ENCODE results near the gene SPANXN4.

SPANXN4 gene

GRCh38 chrX:143047511-143047910, 21.8 kb downstream of the SPANXN4 start:
- Histone ChIP-seq H2AFZ (ENCODE audit: low read length, unreplicated experiment) (no peak overlapping the region), H3K27ac (ENCODE audit: low read depth, low read length) (no peak overlapping the region), H3K27me3 (ENCODE audit: insufficient read depth, low read length) (no peaks in the 10 kb centered on the region), H3K79me2 (ENCODE audit: control insufficient read depth, insufficient read depth, low read length, unreplicated experiment) (no peaks in the 10 kb centered on the region), H3K36me3 (ENCODE audit: insufficient read depth, low read length) (no peaks in the 10 kb centered on the region), H3K4me1 (ENCODE audit: control insufficient read depth, insufficient read depth, low read length, unreplicated experiment) (no peaks in the 10 kb centered on the region), H3K4me3 (ENCODE audit: low read depth, low read length) (no peak overlapping the region)

- no peaks in the 10 kb centered on the region for H3K79me2 ChIP-seq (ENCODE audit: control insufficient read depth, insufficient read depth, low read length, unreplicated experiment)
- no peak overlapping the region for H3K27ac ChIP-seq (ENCODE audit: low read depth, low read length)
- H3K4me3 ChIP-seq (ENCODE audit: low read depth, low read length) = no peak overlapping the region
- no peaks in the 10 kb centered on the region for H3K4me1 ChIP-seq (ENCODE audit: control insufficient read depth, insufficient read depth, low read length, unreplicated experiment)
- H2AFZ ChIP-seq (ENCODE audit: low read length, unreplicated experiment) = no peak overlapping the region
- H3K27me3 ChIP-seq (ENCODE audit: insufficient read depth, low read length) = no peaks in the 10 kb centered on the region
- no peaks in the 10 kb centered on the region for H3K36me3 ChIP-seq (ENCODE audit: insufficient read depth, low read length)
Measured at GRCh38 chrX:143058120-143058519, 32.4 kb downstream of the SPANXN4 start.

GRCh38 chrX:143081231-143081630, 55.5 kb downstream of the SPANXN4 start:
- Histone ChIP-seq H3K79me2 (ENCODE audit: control insufficient read depth, insufficient read depth, low read length, unreplicated experiment) (no peaks in the 10 kb centered on the region), H3K27me3 (ENCODE audit: insufficient read depth, low read length) (no peaks in the 10 kb centered on the region), H3K4me1 (ENCODE audit: control insufficient read depth, insufficient read depth, low read length, unreplicated experiment) (no peaks in the 10 kb centered on the region), H3K36me3 (ENCODE audit: insufficient read depth, low read length) (no peaks in the 10 kb centered on the region), H3K4me3 (ENCODE audit: low read depth, low read length) (no peak overlapping the region), H3K27ac (ENCODE audit: low read depth, low read length) (no peak overlapping the region), H2AFZ (ENCODE audit: low read length, unreplicated experiment) (no peak overlapping the region)

GRCh38 chrX:143082537-143082936, 56.8 kb downstream of the SPANXN4 start:
- no peaks in the 10 kb centered on the region for H3K27me3 ChIP-seq (ENCODE audit: insufficient read depth, low read length)
- no peak overlapping the region for H3K4me3 ChIP-seq (ENCODE audit: low read depth, low read length)
- no peaks in the 10 kb centered on the region for H3K36me3 ChIP-seq (ENCODE audit: insufficient read depth, low read length)
- no peaks in the 10 kb centered on the region for H3K79me2 ChIP-seq (ENCODE audit: control insufficient read depth, insufficient read depth, low read length, unreplicated experiment)
- no peak overlapping the region for H2AFZ ChIP-seq (ENCODE audit: low read length, unreplicated experiment)
- no peak overlapping the region for H3K27ac ChIP-seq (ENCODE audit: low read depth, low read length)
- no peaks in the 10 kb centered on the region for H3K4me1 ChIP-seq (ENCODE audit: control insufficient read depth, insufficient read depth, low read length, unreplicated experiment)
